Adrenal gland (tissue), 12 donors: Measurements from ENCODE around the gene GAPVD1. TPM values are rescaled to one million over a fixed set of nuclear protein-coding genes. Genes with fewer than 3 reads are reported as not detected.
"Not testable (repeated sequence)": the region's sequence is repeated elsewhere in the genome, so short reads cannot be mapped to it uniquely, and the experiment has no call there.

Source experiments
- DNase-seq, 7 donors: peaks; one replicate each; pipeline ENCODE4 v3.0.0-alpha.2; 2019 to 2020
- H3K27ac ChIP-seq, 5 donors: fragments of 200-600 bp; sonication (generic) in 4 of 5; 1 replicate in 3 of 5; 2 replicates in 2 of 5; pipeline versions ENCODE4 v1.5.1 to v1.8.0; 2016 to 2020; ENCODE audit warnings: mild to moderate bottlenecking in 1 of 5
- H3K27me3 ChIP-seq: fragments of 200-600 bp; 2 replicates; pipeline ENCODE4 v1.8.0; 2021
- H3K36me3 ChIP-seq, 2 donors: fragments of 200-600 bp; replicated peaks in 1 of 2; 1 replicate in 1 of 2; 2 replicates in 1 of 2; pipeline versions ENCODE4 v1.5.1 to v1.8.0; 2018 to 2022
- H3K4me1 ChIP-seq, 2 donors: fragments of 200-600 bp; replicated peaks in 1 of 2; 1 replicate in 1 of 2; 2 replicates in 1 of 2; pipeline versions ENCODE4 v1.5.1 to v1.8.0; 2018 to 2021
- H3K4me3 ChIP-seq, 4 donors: fragments of 200-600 bp; sonication (generic) in 3 of 4; one replicate each; pipeline ENCODE4 v1.5.1; 2016 to 2018
- H3K9me3 ChIP-seq, 3 donors: fragments of 200-600 bp; sonication (generic) in 1 of 3; replicated peaks in 1 of 3; 1 replicate in 2 of 3; 2 replicates in 1 of 3; pipeline versions ENCODE4 v1.5.1 to v1.8.0; 2016 to 2021
- CTCF ChIP-seq, 6 experiments: fragments of 450-650 bp in 4 of 6; fragments of 200-600 bp in 2 of 6; sonication (generic) in 1 of 6; IDR thresholded peaks; 1 replicate in 5 of 6; 2 replicates in 1 of 6; pipeline versions ENCODE4 v1.5.1 to v1.8.0; 2016 to 2021; ENCODE audit warnings: antibody characterized with exemption in 6 of 6, mild to moderate bottlenecking in 2 of 6, moderate library complexity in 1 of 6
- POLR2A ChIP-seq, 2 donors: fragments of 450-650 bp; IDR thresholded peaks; one replicate each; pipeline ENCODE4 v1.6.1; 2017; ENCODE audit warnings: antibody characterized with exemption in 2 of 2, mild to moderate bottlenecking in 2 of 2, moderate library complexity in 1 of 2
- WGBS, 4 donors: extraction: QIAGEN DNeasy Blood & Tissue Kit in 2 of 4; methylation state at CpG; one replicate each; pipeline versions ENCODE4 v1.1.5 to v1.1.7; 2013 to 2017; 5-methylcytosine and 5-hydroxymethylcytosine counted together
- intact Hi-C, 2 donors: fragments of 100-400 bp; cut with DNase I; formaldehyde crosslinking; loops; one replicate each; pipeline versions ENCODE4 v1.14.1 to v1.15.0; 2022 to 2023
- polyA plus RNA-seq, 3 donors: library from polyadenylated mRNA; stranded (reverse); fragments of 200-250 nt in 2 of 3; fragments of 350-450 nt in 1 of 3; fragmentation: Illumina TruSeq in 1 of 3; extraction: RNeasy Lipid Tissue Mini Kit (QIAGEN cat#74804) in 1 of 3; gene quantifications; one replicate each; pipeline ENCODE4 v1.2.3, GENCODE V29; 2013 to 2014
- total RNA-seq, 9 donors: library from RNA; depleted of rRNA in 4 of 9; stranded (reverse); fragments of >200 nt in 4 of 9; fragments of 120-200 nt in 1 of 9; fragmentation: NEBNext Ultra II Directional in 1 of 9; extraction: Animal tissue kit (Norgen Biotek cat#: 25700) in 1 of 9; gene quantifications; one replicate each; pipeline versions ENCODE4 v1.1.0 to v1.2.4, GENCODE V29; 2013 to 2023
- donor health status: healthy with polysubstance abuse.
- donor health status: Bipolar disorder and iron deficiency.
- donor health status: DM: yes; HTN: yes; CAD: no.
- donor health status: DM: no; HTN: no; CAD: no.
- donor health status: DM: no; HTN: no; CAD: no.
- donor health status: DM: yes; HTN: yes; CAD: no.

GAPVD1 gene
- total and polyA plus RNA-seq, 12 donors: 7.1 to 63.1 (median 39.3) TPM

GRCh38 chr9:125399666-125400065 is 138.0 kb downstream of the GAPVD1 start:
- Histone ChIP-seq H3K36me3 (no peaks in the 10 kb centered on the region), H3K9me3 (no peaks in the 10 kb centered on the region), H3K4me3 (no peak overlapping the region), H3K4me1 (no peaks in the 10 kb centered on the region), H3K27ac (no peak overlapping the region), H3K27me3 (no peaks in the 10 kb centered on the region)
- WGBS, 4 donors: 94 to 96% (median 96%) methylated on average over 18 to 20 of the region's 20 CpGs
- TF ChIP-seq POLR2A (IDR thresholded peaks at IDR 0.05) (no peak), CTCF (IDR thresholded peaks at IDR 0.05) (no peak)
- no peak for DNase-seq
- intact Hi-C loops: loop anchor here in 1 of 2 donors (10.0 kb wide), 1 partner anchor 235 kb away; no protein-coding TSS in a partner anchor

- H3K4me1 ChIP-seq, DNase-seq, H3K4me3 ChIP-seq, H3K27me3 ChIP-seq, H3K36me3 ChIP-seq, H3K27ac ChIP-seq, H3K9me3 ChIP-seq: not testable (repeated sequence)
- intact Hi-C loops: loop anchor here in 1 of 2 donors (10.0 kb wide), 1 partner anchor 235 kb away; no protein-coding TSS in a partner anchor
- 90 to 96% (median 94%) methylated on average over 8 of the region's 8 CpGs for WGBS, 4 donors
These were observed 138.6 kb downstream of the GAPVD1 start for GRCh38 chr9:125400232-125400631.

GRCh38 chr9:125400725-125401716 is 139.4 kb downstream of the GAPVD1 start:
- WGBS, 4 donors: 80 to 87% (median 82%) methylated on average over 11 to 12 of the region's 12 CpGs
- H3K36me3 ChIP-seq: no peaks in the 10 kb centered on the region
- H3K27ac ChIP-seq: no peak overlapping the region
- DNase-seq: no peak
- no peaks in the 10 kb centered on the region for H3K9me3 ChIP-seq
- H3K4me3 ChIP-seq: no peak overlapping the region
- H3K27me3 ChIP-seq: no peaks in the 10 kb centered on the region
- TF ChIP-seq POLR2A (IDR thresholded peaks at IDR 0.05): no peak
- TF ChIP-seq CTCF (IDR thresholded peaks at IDR 0.05): no peak
- intact Hi-C loops: loop anchor here in 1 of 2 donors (10.0 kb wide), 1 partner anchor 234 kb away; no protein-coding TSS in a partner anchor
- H3K4me1 ChIP-seq: no peaks in the 10 kb centered on the region

GRCh38 chr9:125404733-125405132 is 143.1 kb downstream of the GAPVD1 start:
- intact Hi-C loops: loop anchor here (5.0 to 10.0 kb wide), 2 partner anchors 230 to 823 kb away; no protein-coding TSS in a partner anchor

More at GRCh38 chr9:125404733-125405132, 143.1 kb downstream of the GAPVD1 start:
- peaks cover 0 to 4% of the 10 kb centered on the region in 2 donors for H3K4me1 ChIP-seq
- 57 to 82% (median 67%) methylated on average over 1 to 7 of the region's 7 CpGs for WGBS, 4 donors
- DNase-seq: no peak
- H3K9me3 ChIP-seq: no peaks in the 10 kb centered on the region
- no peak overlapping the region for H3K27ac ChIP-seq
- no peak overlapping the region for H3K4me3 ChIP-seq
- no peaks in the 10 kb centered on the region for H3K27me3 ChIP-seq
- TF ChIP-seq CTCF (IDR thresholded peaks at IDR 0.05) (no peak), POLR2A (IDR thresholded peaks at IDR 0.05) (no peak)
- H3K36me3 ChIP-seq: no peaks in the 10 kb centered on the region
